ENCODE data around the gene LCAT.

Gene LCAT

GRCh38 chr16:67936880-67937605 is 6.9 kb downstream of the LCAT start:
- Histone ChIP-seq H3K18ac (ENCODE audit: low read length) (peak overlapping the region; percentile 28), H4K91ac (ENCODE audit: low read depth, low read length) (no peak overlapping the region), H3K36me3 (ENCODE audit: control insufficient read depth in 1 of 2, insufficient read depth in 2 of 2, low read length in 2 of 2) (peaks cover 22 to 24% of the 10 kb centered on the region in 2 experiments), H3K9me3 (ENCODE audit: insufficient read depth, low read depth, low read length) (no peaks in the 10 kb centered on the region), H3K79me2 (ENCODE audit: control insufficient read depth, insufficient read depth, low read length, poor library complexity) (peaks cover 10% of the 10 kb centered on the region), H4K8ac (ENCODE audit: low read depth, low read length) (peak overlapping the region; percentile 66), H2AFZ (ENCODE audit: insufficient read depth, low read length, poor library complexity) (peak overlapping the region; percentile 18), H3K14ac (ENCODE audit: low read length) (peak overlapping the region; percentile 62), H2AK5ac (ENCODE audit: low read length) (no peak overlapping the region), H3K23ac (ENCODE audit: low read length) (no peak overlapping the region), H2BK12ac (ENCODE audit: low read length) (no peak overlapping the region), H4K12ac (ENCODE audit: low read depth, low read length) (peak overlapping the region; percentile 79), H3K79me1 (ENCODE audit: low read length) (peaks cover 12% of the 10 kb centered on the region), H3K4me3 (ENCODE audit: low read depth, low read length) (peak overlapping the region; percentile 97), H3K9ac (ENCODE audit: low read length) (peak overlapping the region; percentile 71), H3K27me3 (ENCODE audit: insufficient read depth, low read length) (no peaks in the 10 kb centered on the region), H3K4me1 (ENCODE audit: control insufficient read depth in 1 of 2, insufficient read depth in 2 of 2, low read length in 2 of 2) (peaks cover 16 to 17% of the 10 kb centered on the region in 2 experiments), H3K4ac (ENCODE audit: low read depth, low read length) (no peak overlapping the region), H2BK5ac (ENCODE audit: low read depth, low read length, poor library complexity) (peak overlapping the region; percentile 28), H2BK120ac (ENCODE audit: insufficient read depth, low read length, poor library complexity) (no peak overlapping the region), H3K27ac (ENCODE audit: low read depth, low read length) (peak overlapping the region; percentile 55), H3K4me2 (ENCODE audit: low read length) (peak overlapping the region; percentile 63)
- no CpG with 5 or more reads among the region's 6 CpGs for WGBS (ENCODE audit: extremely low coverage, insufficient coverage, insufficient read length)
- DNase-seq, result peak; percentile 48 to 75

DNA sequence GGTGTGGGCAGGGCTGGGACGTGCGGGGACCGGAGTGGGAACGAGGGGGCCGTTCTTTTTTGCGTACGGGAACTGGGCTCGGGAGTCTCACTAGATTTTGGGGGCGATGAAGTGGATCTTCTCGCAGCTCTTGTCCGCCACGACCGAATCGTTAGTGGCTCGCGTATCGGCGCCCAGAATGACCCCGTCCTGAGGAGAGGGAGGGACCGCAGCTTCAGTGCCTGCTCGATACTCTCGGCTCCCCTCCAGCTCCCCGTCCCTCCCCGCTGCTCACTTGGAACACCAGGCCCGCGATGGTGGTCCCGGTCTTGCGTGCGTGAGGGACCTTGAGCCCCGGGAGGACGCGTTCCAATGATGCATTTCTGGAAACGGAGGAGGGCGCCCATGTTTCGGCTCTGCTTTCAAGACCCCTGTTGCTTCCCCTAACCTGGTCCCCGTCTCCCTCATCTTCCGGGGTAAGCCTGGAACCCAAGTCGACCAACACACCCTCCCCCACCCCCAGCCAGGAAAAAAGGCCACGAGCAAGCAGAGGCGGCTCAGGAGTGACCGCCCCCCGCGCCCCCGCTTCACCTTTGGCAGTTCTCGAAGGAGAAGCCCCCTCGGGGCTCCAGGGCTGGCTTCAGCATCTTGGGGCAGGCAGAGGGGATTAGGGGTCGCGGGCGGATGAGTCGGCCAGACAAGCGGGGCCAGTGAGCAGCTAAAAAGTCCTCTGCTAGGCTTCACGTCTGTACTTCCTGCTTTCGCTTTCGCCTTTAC is 7.6 kb downstream of the LCAT start, which contains the start of gene PSMB10:
Gene PSMB10, minus strand, starts transcription at position 727 of the 756 bp plus-strand sequence. Its CDS starts 101 bp downstream, at position 626.
- Histone ChIP-seq H4K12ac (ENCODE audit: low read depth, low read length) (peak within 1 kb of the TSS; percentile 79), H4K91ac (ENCODE audit: low read depth, low read length) (peak within 1 kb of the TSS; percentile 63), H2AFZ (ENCODE audit: insufficient read depth, low read length, poor library complexity) (peak within 1 kb of the TSS; percentile 18), H3K18ac (ENCODE audit: low read length) (peak within 1 kb of the TSS; percentile 34), H2BK12ac (ENCODE audit: low read length) (no peak within 1 kb of the TSS), H3K9me3 (ENCODE audit: insufficient read depth, low read depth, low read length) (no peaks in the 10 kb centered on the region), H2BK120ac (ENCODE audit: insufficient read depth, low read length, poor library complexity) (peak within 1 kb of the TSS; percentile 33), H3K27me3 (ENCODE audit: insufficient read depth, low read length) (no peaks in the 10 kb centered on the region), H3K27ac (ENCODE audit: low read depth, low read length) (peak within 1 kb of the TSS; percentile 55), H3K4me1 (ENCODE audit: control insufficient read depth in 1 of 2, insufficient read depth in 2 of 2, low read length in 2 of 2) (peaks cover 16 to 17% of the 10 kb centered on the region in 2 experiments), H3K79me1 (ENCODE audit: low read length) (peaks cover 12% of the 10 kb centered on the region), H3K9ac (ENCODE audit: low read length) (peak within 1 kb of the TSS; percentile 92), H4K8ac (ENCODE audit: low read depth, low read length) (peak within 1 kb of the TSS; percentile 66), H3K4ac (ENCODE audit: low read depth, low read length) (peak within 1 kb of the TSS; percentile 59), H3K4me3 (ENCODE audit: low read depth, low read length) (peak within 1 kb of the TSS; percentile 97), H2BK5ac (ENCODE audit: low read depth, low read length, poor library complexity) (peak within 1 kb of the TSS; percentile 28), H3K79me2 (ENCODE audit: control insufficient read depth, insufficient read depth, low read length, poor library complexity) (peaks cover 10% of the 10 kb centered on the region), H2AK5ac (ENCODE audit: low read length) (peak within 1 kb of the TSS; percentile 28), H3K14ac (ENCODE audit: low read length) (peak within 1 kb of the TSS; percentile 62), H3K36me3 (ENCODE audit: control insufficient read depth in 1 of 2, insufficient read depth in 2 of 2, low read length in 2 of 2) (peaks cover 15 to 17% of the 10 kb centered on the region in 2 experiments), H3K4me2 (ENCODE audit: low read length) (peak within 1 kb of the TSS; percentile 63), H3K23ac (ENCODE audit: low read length) (no peak within 1 kb of the TSS)
- DNase-seq, result peak in 1 of 2 donors; percentile 32
- no CpG with 5 or more reads among the region's 54 CpGs for WGBS (ENCODE audit: extremely low coverage, insufficient coverage, insufficient read length)

GRCh38 chr16:67935402-67936123 is 8.4 kb downstream of the LCAT start:
- peaks cover 16 to 17% of the 10 kb centered on the region in 2 experiments for H3K4me1 ChIP-seq (ENCODE audit: control insufficient read depth in 1 of 2, insufficient read depth in 2 of 2, low read length in 2 of 2)
- peak overlapping the region; percentile 18 for H2AFZ ChIP-seq (ENCODE audit: insufficient read depth, low read length, poor library complexity)
- peak overlapping the region; percentile 34 for H3K18ac ChIP-seq (ENCODE audit: low read length)
- H3K79me1 ChIP-seq (ENCODE audit: low read length), result peaks cover 12% of the 10 kb centered on the region
- WGBS (ENCODE audit: extremely low coverage, insufficient coverage, insufficient read length), result no CpG with 5 or more reads among the region's 55 CpGs
- H3K14ac ChIP-seq (ENCODE audit: low read length), result peak overlapping the region; percentile 62
- H4K91ac ChIP-seq (ENCODE audit: low read depth, low read length), result peak overlapping the region; percentile 63
- peak overlapping the region; percentile 33 for H2BK120ac ChIP-seq (ENCODE audit: insufficient read depth, low read length, poor library complexity)
- H3K9me3 ChIP-seq (ENCODE audit: insufficient read depth, low read depth, low read length), result peaks cover 2% of the 10 kb centered on the region
- peak overlapping the region; percentile 97 for H3K4me3 ChIP-seq (ENCODE audit: low read depth, low read length)
- peak; percentile 95 to 97 for DNase-seq
- H3K36me3 ChIP-seq (ENCODE audit: control insufficient read depth in 1 of 2, insufficient read depth in 2 of 2, low read length in 2 of 2), result peaks cover 13 to 15% of the 10 kb centered on the region in 2 experiments
- H4K8ac ChIP-seq (ENCODE audit: low read depth, low read length), result peak overlapping the region; percentile 66
- H3K79me2 ChIP-seq (ENCODE audit: control insufficient read depth, insufficient read depth, low read length, poor library complexity), result peaks cover 10% of the 10 kb centered on the region
- H3K9ac ChIP-seq (ENCODE audit: low read length), result peak overlapping the region; percentile 92
- peak overlapping the region; percentile 55 for H3K27ac ChIP-seq (ENCODE audit: low read depth, low read length)
- peak overlapping the region; percentile 18 for H2BK5ac ChIP-seq (ENCODE audit: low read depth, low read length, poor library complexity)
- H3K27me3 ChIP-seq (ENCODE audit: insufficient read depth, low read length), result no peaks in the 10 kb centered on the region
- H3K23ac ChIP-seq (ENCODE audit: low read length), result no peak overlapping the region
- H4K12ac ChIP-seq (ENCODE audit: low read depth, low read length), result peak overlapping the region; percentile 79
- peak overlapping the region; percentile 59 for H3K4ac ChIP-seq (ENCODE audit: low read depth, low read length)
- H2AK5ac ChIP-seq (ENCODE audit: low read length), result peak overlapping the region; percentile 14
- H3K4me2 ChIP-seq (ENCODE audit: low read length), result peak overlapping the region; percentile 89
- H2BK12ac ChIP-seq (ENCODE audit: low read length), result no peak overlapping the region

- Histone ChIP-seq H3K18ac (ENCODE audit: low read length) (no peak overlapping the region), H3K27me3 (ENCODE audit: insufficient read depth, low read length) (no peaks in the 10 kb centered on the region), H3K4me2 (ENCODE audit: low read length) (peak overlapping the region; percentile 89), H2AFZ (ENCODE audit: insufficient read depth, low read length, poor library complexity) (peak overlapping the region; percentile 9), H3K79me2 (ENCODE audit: control insufficient read depth, insufficient read depth, low read length, poor library complexity) (peaks cover 10% of the 10 kb centered on the region), H3K9ac (ENCODE audit: low read length) (peak overlapping the region; percentile 29), H2BK5ac (ENCODE audit: low read depth, low read length, poor library complexity) (no peak overlapping the region), H4K8ac (ENCODE audit: low read depth, low read length) (peak overlapping the region; percentile 24), H2AK5ac (ENCODE audit: low read length) (no peak overlapping the region), H3K36me3 (ENCODE audit: control insufficient read depth in 1 of 2, insufficient read depth in 2 of 2, low read length in 2 of 2) (peaks cover 8 to 10% of the 10 kb centered on the region in 2 experiments), H3K23ac (ENCODE audit: low read length) (no peak overlapping the region), H3K14ac (ENCODE audit: low read length) (no peak overlapping the region), H4K12ac (ENCODE audit: low read depth, low read length) (no peak overlapping the region), H2BK120ac (ENCODE audit: insufficient read depth, low read length, poor library complexity) (no peak overlapping the region), H4K91ac (ENCODE audit: low read depth, low read length) (no peak overlapping the region), H3K4ac (ENCODE audit: low read depth, low read length) (no peak overlapping the region), H3K27ac (ENCODE audit: low read depth, low read length) (no peak overlapping the region), H2BK12ac (ENCODE audit: low read length) (no peak overlapping the region), H3K9me3 (ENCODE audit: insufficient read depth, low read depth, low read length) (peaks cover 2% of the 10 kb centered on the region), H3K4me3 (ENCODE audit: low read depth, low read length) (peak overlapping the region; percentile 70), H3K79me1 (ENCODE audit: low read length) (peaks cover 12% of the 10 kb centered on the region), H3K4me1 (ENCODE audit: control insufficient read depth in 1 of 2, insufficient read depth in 2 of 2, low read length in 2 of 2) (peaks cover 16 to 17% of the 10 kb centered on the region in 2 experiments)
- no peak for DNase-seq
- WGBS (ENCODE audit: extremely low coverage, insufficient coverage, insufficient read length), result no CpG with 5 or more reads among the region's 13 CpGs
Measured at GRCh38 chr16:67935101-67935401, 8.9 kb downstream of the LCAT start.
